Large intestine (tissue), 3 donors: Measurements from ENCODE around the gene AKT3. TPM values are rescaled to one million over a fixed set of nuclear protein-coding genes. Genes with fewer than 3 reads are reported as not detected.

Experiments
- DNase-seq, 2 donors: peaks; one replicate each; pipeline versions ENCODE4 v3.0.0 to v3.0.0-alpha.2; 2013
- H3K27ac ChIP-seq: one replicate; pipeline ENCODE4 v1.5.1; 2013; ENCODE audit warnings: low read length
- H3K27me3 ChIP-seq: 2 replicates; pipeline ENCODE4 v1.6.1; 2013; ENCODE audit warnings: low read length; ENCODE audit not compliant: control insufficient read depth, insufficient read depth
- H3K36me3 ChIP-seq: 2 replicates; pipeline ENCODE4 v1.6.1; 2013; ENCODE audit warnings: low read length; ENCODE audit not compliant: control insufficient read depth, insufficient read depth
- H3K4me1 ChIP-seq: one replicate; pipeline ENCODE4 v1.6.1; 2013; ENCODE audit warnings: low read length; ENCODE audit not compliant: control insufficient read depth, insufficient read depth
- H3K4me3 ChIP-seq: one replicate; pipeline ENCODE4 v1.5.1; 2013; ENCODE audit warnings: low read length
- H3K9me3 ChIP-seq: one replicate; pipeline ENCODE4 v1.6.1; 2013; ENCODE audit warnings: mild to moderate bottlenecking, low read depth, low read length, moderate library complexity; ENCODE audit not compliant: control insufficient read depth
- WGBS: methylation state at CpG from one replicate; pipeline ENCODE4 v1.1.5; 2013; ENCODE audit warnings: low lambda C conversion rate; ENCODE audit not compliant: insufficient coverage; 5-methylcytosine and 5-hydroxymethylcytosine counted together
- polyA plus RNA-seq: library from polyadenylated mRNA; unstranded; fragments of 120-200 nt; gene quantifications from one replicate; pipeline ENCODE4 v1.2.1, GENCODE V29; 2013

Gene AKT3
- polyA plus RNA-seq, 1 donor: 14.0 TPM

GRCh38 chr1:243628476-243628907, 221.6 kb downstream of the AKT3 start:
- H3K27ac ChIP-seq: no peak overlapping the region
- no peak for DNase-seq
- no CpG with 5 or more reads among the region's 2 CpGs for WGBS
- H3K27me3 ChIP-seq: no peaks in the 10 kb centered on the region
- no peak overlapping the region for H3K4me3 ChIP-seq
- no peaks in the 10 kb centered on the region for H3K9me3 ChIP-seq
- no peaks in the 10 kb centered on the region for H3K36me3 ChIP-seq
- no peaks in the 10 kb centered on the region for H3K4me1 ChIP-seq

DNA sequence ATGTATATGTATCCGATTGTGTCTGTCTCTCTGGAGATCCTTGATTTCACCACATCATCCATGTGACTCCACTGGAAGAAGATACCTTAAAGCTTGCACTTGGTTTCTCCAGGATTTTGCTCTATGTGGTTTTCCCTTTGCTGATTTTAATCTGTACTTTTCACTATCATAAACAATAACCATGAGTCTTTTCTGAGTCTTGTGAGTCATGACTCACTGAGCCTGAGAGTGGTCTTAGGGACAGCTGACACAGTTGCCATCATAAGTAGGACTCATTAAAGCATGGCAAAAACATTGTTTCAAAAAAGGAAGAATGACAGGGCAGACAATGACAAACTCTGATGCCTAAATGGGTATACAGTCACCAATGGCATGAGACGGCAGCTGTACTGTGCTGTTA, 226.2 kb downstream of the AKT3 start:
- no peaks in the 10 kb centered on the region for H3K27me3 ChIP-seq
- WGBS: no CpG with 5 or more reads among the region's 2 CpGs
- DNase-seq: no peak
- H3K4me1 ChIP-seq: no peaks in the 10 kb centered on the region
- no peak overlapping the region for H3K4me3 ChIP-seq
- H3K27ac ChIP-seq: no peak overlapping the region
- H3K9me3 ChIP-seq: no peaks in the 10 kb centered on the region
- H3K36me3 ChIP-seq: no peaks in the 10 kb centered on the region

GRCh38 chr1:243621973-243622372, 228.1 kb downstream of the AKT3 start:
- no peaks in the 10 kb centered on the region for H3K27me3 ChIP-seq
- H3K4me3 ChIP-seq: no peak overlapping the region
- WGBS: no CpG with 5 or more reads among the region's 2 CpGs
- no peaks in the 10 kb centered on the region for H3K36me3 ChIP-seq
- no peaks in the 10 kb centered on the region for H3K9me3 ChIP-seq
- no peak overlapping the region for H3K27ac ChIP-seq
- H3K4me1 ChIP-seq: no peaks in the 10 kb centered on the region
- no peak for DNase-seq

GRCh38 chr1:243620096-243620495, 229.9 kb downstream of the AKT3 start:
- Histone ChIP-seq H3K36me3 (no peaks in the 10 kb centered on the region), H3K27ac (no peak overlapping the region), H3K4me3 (no peak overlapping the region), H3K27me3 (no peaks in the 10 kb centered on the region), H3K4me1 (no peaks in the 10 kb centered on the region), H3K9me3 (no peaks in the 10 kb centered on the region)
- no peak for DNase-seq
- 85% methylated on average over 2 of the region's 3 CpGs for WGBS

GRCh38 chr1:243609698-243610097, 240.3 kb downstream of the AKT3 start:
- no peaks in the 10 kb centered on the region for H3K9me3 ChIP-seq
- no peaks in the 10 kb centered on the region for H3K27me3 ChIP-seq
- H3K4me1 ChIP-seq: no peaks in the 10 kb centered on the region
- no CpG with 5 or more reads among the region's 2 CpGs for WGBS
- no peak overlapping the region for H3K4me3 ChIP-seq
- no peaks in the 10 kb centered on the region for H3K36me3 ChIP-seq
- DNase-seq: no peak
- no peak overlapping the region for H3K27ac ChIP-seq

DNA sequence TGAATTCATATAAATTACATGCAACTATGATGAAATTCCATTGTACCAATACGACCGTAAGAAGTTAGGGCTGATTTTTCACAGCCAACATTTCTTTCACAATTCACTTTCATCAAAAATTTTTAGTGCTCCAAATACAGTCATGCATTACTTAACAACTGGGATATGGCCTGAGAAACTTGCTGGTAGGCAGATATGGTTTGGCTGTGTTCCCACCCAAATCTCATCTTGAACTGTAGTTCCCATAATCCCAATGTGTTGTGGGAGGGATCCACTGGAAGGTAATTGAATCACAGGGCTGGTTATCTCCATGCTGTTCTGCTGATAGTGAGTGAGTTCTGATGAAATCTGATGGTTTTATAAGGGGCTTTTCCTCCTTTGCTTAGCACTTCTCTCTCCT, 244.4 kb downstream of the AKT3 start:
- WGBS: 100% methylated on average over 2 of the region's 2 CpGs
- Histone ChIP-seq H3K27me3 (no peaks in the 10 kb centered on the region), H3K27ac (no peak overlapping the region), H3K4me1 (no peaks in the 10 kb centered on the region), H3K4me3 (no peak overlapping the region), H3K9me3 (peaks cover 4% of the 10 kb centered on the region), H3K36me3 (no peaks in the 10 kb centered on the region)
- no peak for DNase-seq

DNA sequence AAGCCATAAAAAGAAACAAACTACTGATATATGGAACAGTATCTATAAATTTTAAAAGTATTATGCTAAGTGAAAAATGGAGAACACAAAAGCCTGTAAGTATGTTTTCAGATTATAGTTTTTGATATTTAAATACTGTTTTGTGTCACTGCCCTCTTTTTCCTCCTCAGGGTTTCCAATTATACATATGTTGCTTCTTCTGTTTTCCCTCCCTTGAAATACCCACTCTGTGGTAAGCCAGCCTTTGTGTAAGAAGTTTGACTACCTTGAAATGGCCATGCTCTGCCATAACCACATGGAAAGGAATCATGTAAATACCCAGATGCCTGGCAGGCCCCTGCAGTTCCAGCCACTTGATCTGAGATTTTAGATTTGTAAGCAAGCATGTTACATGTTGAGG, 248.3 kb downstream of the AKT3 start:
- peaks cover 4% of the 10 kb centered on the region for H3K9me3 ChIP-seq
- no peak for DNase-seq
- H3K27me3 ChIP-seq: no peaks in the 10 kb centered on the region
- no peak overlapping the region for H3K4me3 ChIP-seq
- no peak overlapping the region for H3K27ac ChIP-seq
- H3K36me3 ChIP-seq: no peaks in the 10 kb centered on the region
- H3K4me1 ChIP-seq: no peaks in the 10 kb centered on the region

- Histone ChIP-seq H3K27ac (no peak overlapping the region), H3K4me3 (no peak overlapping the region), H3K36me3 (no peaks in the 10 kb centered on the region), H3K27me3 (no peaks in the 10 kb centered on the region), H3K9me3 (peaks cover 4% of the 10 kb centered on the region), H3K4me1 (no peaks in the 10 kb centered on the region)
- WGBS: no CpG with 5 or more reads among the region's 2 CpGs
- DNase-seq: no peak
Observed at GRCh38 chr1:243598433-243598832, 251.6 kb downstream of the AKT3 start.

GRCh38 chr1:243597383-243597782, 252.7 kb downstream of the AKT3 start:
- WGBS: 89% methylated on average over 1 of the region's 3 CpGs
- no peaks in the 10 kb centered on the region for H3K36me3 ChIP-seq
- no peak for DNase-seq
- no peak overlapping the region for H3K4me3 ChIP-seq
- no peak overlapping the region for H3K27ac ChIP-seq
- no peaks in the 10 kb centered on the region for H3K4me1 ChIP-seq
- no peaks in the 10 kb centered on the region for H3K27me3 ChIP-seq
- H3K9me3 ChIP-seq: peaks cover 4% of the 10 kb centered on the region

- no peaks in the 10 kb centered on the region for H3K27me3 ChIP-seq
- WGBS: no CpG with 5 or more reads among the region's 6 CpGs
- no peak overlapping the region for H3K4me3 ChIP-seq
- H3K4me1 ChIP-seq: no peaks in the 10 kb centered on the region
- H3K36me3 ChIP-seq: no peaks in the 10 kb centered on the region
- peaks cover under 1% of the 10 kb centered on the region for H3K9me3 ChIP-seq
- H3K27ac ChIP-seq: no peak overlapping the region
- DNase-seq: no peak
Observed at GRCh38 chr1:243596431-243597062, 253.5 kb downstream of the AKT3 start.

GRCh38 chr1:243595527-243596210, 254.4 kb downstream of the AKT3 start:
- DNase-seq: no peak
- Histone ChIP-seq H3K4me3 (no peak overlapping the region), H3K4me1 (no peaks in the 10 kb centered on the region), H3K36me3 (no peaks in the 10 kb centered on the region), H3K27ac (no peak overlapping the region), H3K27me3 (no peaks in the 10 kb centered on the region), H3K9me3 (no peaks in the 10 kb centered on the region)
- WGBS: 88% methylated on average over 3 of the region's 7 CpGs
